KBM-7 (cell line): ENCODE data around the gene KIAA1549.
A peak's percentile ranks its signal among the peaks of the same experiment; 100 is the strongest.
"Not testable (repeated sequence)": the region's sequence is repeated elsewhere in the genome, so short reads cannot be mapped to it uniquely, and the experiment has no call there.

Experiments
- DNase-seq: peaks from one replicate; pipeline ENCODE4 v3.0.0-alpha.2; 2015
- in situ Hi-C: fragments of 300-500 bp; cut with MboI; formaldehyde crosslinking; loops from 2 replicates; pipeline ENCODE4 v1.14.3; 2020; ENCODE audit warnings: low sequenced_read_pairs, low pct_unique_long_range_greater_than_20kb, mixed read lengths

The KIAA1549 gene

GRCh38 chr7:138976161-138976560 lies 5.0 kb downstream of the KIAA1549 start:
- DNase-seq, in situ Hi-C loops: not testable (repeated sequence)

DNA sequence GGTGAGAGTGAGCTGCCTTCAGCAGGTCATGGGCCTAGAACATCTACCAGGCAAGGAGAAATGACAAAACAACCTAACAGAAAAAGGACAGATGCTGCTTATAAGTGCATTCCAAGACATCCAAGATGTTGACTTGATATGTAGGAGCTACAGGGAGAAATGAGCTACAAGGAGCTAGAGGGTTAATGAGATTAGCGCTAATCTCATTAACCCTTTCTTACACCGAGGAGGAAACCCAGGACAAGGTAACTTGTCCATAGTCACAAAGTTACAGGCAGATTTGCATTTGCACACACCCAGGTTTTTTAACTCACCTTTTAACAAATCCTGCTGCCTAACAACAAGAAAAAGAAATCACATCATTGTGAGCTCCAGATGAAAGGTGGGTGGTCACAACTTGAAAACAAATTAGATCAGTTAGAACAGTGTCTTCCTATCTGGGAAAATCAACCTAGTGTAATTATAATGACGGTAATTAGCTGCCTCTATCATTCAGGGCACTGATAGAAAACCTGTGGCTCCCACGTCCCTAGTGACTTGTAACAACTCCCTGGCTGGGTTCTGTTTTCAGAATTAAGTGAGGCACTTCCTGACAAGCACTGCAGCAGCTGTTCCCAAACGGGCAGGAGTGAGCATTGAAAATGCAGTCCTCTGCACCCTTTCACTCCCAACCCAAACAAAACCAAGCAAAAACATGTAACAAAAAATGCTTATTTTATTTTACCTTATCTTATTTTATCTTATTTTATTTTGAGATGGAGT lies 5.7 kb downstream of the KIAA1549 start:
- peak; percentile 46 for DNase-seq
- in situ Hi-C loops, result no loop called here

- DNase-seq, result no peak
- in situ Hi-C loops, result no loop called here
These were observed 6.4 kb downstream of the KIAA1549 start for GRCh38 chr7:138974675-138975292.

- no peak for DNase-seq
- in situ Hi-C loops, result no loop called here
These were observed 7.1 kb downstream of the KIAA1549 start for GRCh38 chr7:138974103-138974502.

DNA sequence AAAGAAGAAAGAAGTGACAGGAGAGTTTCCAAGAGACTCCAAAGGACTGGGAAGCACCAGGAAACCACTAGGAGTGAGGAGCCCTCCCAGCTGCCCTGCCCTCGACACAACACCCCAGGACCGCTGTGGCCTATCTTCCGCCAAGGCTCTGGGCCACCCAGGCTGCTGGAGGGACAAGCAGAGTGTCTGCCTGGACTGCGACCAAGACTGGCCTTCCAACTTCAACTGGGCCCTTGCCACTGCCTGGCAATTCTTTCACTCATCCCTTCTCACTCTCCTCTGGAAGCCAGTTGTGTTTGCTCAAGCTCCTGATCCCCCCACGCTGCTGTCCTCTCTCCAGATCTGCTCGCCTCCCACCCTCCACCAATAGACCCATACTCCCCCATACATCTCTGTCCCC lies 10.2 kb downstream of the KIAA1549 start:
- no peak for DNase-seq
- in situ Hi-C loops, result no loop called here

DNA sequence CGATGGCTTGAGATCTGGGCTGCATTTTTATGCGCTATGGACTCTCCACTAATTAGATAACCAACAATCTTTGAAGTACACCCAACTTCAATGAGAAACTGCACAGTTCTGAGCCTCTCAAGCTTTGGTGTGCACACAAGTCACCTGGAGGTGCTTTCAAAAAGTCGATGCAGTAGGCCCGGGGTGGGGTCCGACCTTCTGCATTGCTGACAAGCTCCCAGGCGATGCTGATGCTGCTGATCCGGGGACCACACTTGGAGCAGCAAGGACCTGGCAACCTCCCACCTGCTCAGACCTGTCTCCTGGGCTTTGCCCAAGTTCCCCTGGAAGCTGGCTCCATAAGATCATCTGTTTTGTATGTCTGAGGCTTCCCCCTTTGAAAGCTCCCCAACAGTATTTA lies 10.7 kb downstream of the KIAA1549 start:
- in situ Hi-C loops, result no loop called here
- no peak for DNase-seq

GRCh38 chr7:138967159-138967558 lies 14.0 kb downstream of the KIAA1549 start:
- no peak for DNase-seq
- in situ Hi-C loops, result no loop called here

DNA sequence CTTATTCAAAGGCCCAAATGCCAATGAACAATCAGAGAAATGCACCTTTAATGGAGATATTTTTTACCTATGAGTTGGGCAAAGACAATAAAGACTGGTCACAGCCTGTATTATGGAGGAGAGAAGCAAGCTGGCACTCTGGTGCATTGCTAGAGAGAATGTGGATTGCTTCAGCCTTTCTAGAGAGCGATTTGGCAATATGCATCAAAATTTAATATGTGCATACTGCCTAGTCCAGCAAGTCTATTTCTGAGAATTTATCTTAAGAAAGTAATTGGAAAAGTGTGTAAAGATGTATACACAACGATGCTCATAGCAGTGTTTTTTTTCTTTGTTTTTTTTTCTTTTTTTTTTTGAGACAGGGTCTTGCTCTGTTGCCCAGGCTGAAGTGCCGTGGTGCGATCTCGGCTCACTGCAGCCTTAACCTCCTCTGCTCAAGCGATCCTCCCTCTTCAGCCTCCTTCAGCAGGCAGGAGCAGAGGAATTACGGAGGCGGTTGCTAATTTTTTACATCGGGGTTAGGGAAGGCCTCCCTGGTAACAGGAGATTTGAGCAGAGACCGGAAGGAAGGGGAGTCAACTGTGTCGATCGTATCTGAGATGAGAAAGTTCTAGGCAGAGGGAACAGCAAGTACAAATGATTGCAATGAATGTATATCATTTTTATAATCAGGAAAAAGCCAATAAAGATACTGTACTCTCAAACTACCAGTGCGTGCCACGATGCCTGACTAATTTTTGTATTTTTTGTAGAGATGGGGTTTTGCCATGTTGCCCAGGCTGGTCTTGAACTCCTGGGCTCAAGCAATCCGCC lies 16.4 kb downstream of the KIAA1549 start:
- peak; percentile 83 for DNase-seq
- in situ Hi-C loops, result no loop called here

DNA sequence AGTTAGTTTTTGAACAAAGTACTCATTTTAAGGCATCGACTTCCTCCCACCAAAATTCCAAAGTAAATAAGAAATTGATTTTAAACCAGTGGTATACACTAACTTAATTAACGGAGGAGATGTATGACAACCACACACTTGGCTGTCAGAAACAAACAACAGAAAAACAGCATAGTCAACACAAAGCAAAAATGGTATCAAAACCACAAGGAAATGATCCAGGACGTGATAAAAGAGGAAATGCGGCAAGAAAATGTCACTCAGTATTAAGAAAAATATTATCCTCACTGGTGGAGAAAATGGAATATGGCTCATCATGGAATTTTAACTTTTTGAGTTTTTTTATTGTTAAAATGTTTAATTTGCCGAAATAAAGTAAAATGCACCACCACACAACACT lies 17.5 kb downstream of the KIAA1549 start:
- peak; percentile 60 for DNase-seq
- in situ Hi-C loops, result no loop called here

DNA sequence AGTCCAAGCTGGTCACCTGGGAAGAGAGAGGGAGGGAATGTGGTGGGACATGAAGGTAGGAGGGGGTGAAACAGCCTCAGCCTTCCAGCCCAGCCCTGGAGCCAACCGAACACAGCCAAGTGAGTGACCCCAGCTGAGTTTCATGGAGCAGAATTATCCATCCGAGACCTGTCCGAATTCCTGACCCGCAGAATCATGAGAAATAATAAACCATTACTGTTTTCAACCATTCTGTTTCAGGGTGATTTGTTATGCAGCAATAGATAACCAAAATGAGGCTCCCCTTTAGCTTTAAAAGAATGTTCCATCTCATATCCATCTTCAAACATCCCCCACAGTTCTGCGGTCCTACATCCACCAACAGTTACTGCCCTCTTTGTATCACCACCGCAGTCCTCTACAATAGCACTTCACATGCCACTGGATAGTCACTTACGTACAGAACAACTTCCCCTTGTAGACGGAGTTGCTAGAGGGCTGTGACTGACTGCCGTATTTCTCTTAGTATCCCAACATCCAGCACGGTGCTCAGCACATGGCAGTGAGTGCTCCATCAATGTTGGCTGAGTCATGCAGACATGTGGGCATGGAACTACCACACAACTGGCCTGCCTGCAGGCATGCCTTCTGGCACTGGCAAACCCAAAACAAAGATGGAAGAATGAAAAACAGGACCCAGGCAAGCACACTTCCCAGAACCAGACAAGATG lies 18.5 kb downstream of the KIAA1549 start:
- in situ Hi-C loops, result no loop called here
- peak; percentile 85 for DNase-seq

GRCh38 chr7:138961159-138961558 lies 20.0 kb downstream of the KIAA1549 start:
- in situ Hi-C loops, result no loop called here
- no peak for DNase-seq

- DNase-seq, result no peak
- in situ Hi-C loops, result no loop called here
These were observed 22.7 kb downstream of the KIAA1549 start for GRCh38 chr7:138958391-138958956.

- DNase-seq, result no peak
- in situ Hi-C loops, result no loop called here
These were observed 23.3 kb downstream of the KIAA1549 start for GRCh38 chr7:138957753-138958390.

DNA sequence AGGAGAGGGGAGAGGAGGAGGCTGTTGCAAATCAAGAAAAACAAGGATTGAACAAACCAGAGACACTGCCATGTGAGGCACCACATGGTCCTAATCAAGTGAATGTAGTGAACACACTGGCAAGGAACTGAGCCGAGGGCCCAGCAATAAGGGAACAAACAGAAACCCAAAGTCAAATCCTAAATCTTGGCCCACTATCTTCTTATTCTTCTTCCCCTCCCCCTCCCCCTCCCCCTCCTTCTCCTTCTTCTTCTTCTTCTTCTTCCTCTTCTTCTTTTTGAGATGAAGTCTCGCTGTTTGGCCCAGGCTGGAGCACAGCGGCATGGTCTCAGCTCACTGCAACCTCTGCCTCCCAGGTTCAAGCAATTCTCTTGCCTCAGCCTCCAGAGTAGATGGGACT lies 24.0 kb downstream of the KIAA1549 start:
- no peak for DNase-seq
- in situ Hi-C loops, result no loop called here

GRCh38 chr7:138954545-138955475 lies 26.4 kb downstream of the KIAA1549 start:
- in situ Hi-C loops, result no loop called here
- DNase-seq, result no peak

GRCh38 chr7:138952791-138953190 lies 28.4 kb downstream of the KIAA1549 start:
- in situ Hi-C loops, result no loop called here
- no peak for DNase-seq

GRCh38 chr7:138951953-138952352 lies 29.2 kb downstream of the KIAA1549 start:
- DNase-seq, result no peak
- in situ Hi-C loops, result no loop called here
